ENCODE measurements around the gene PDCD11.

PDCD11 gene

GRCh38 chr10:103466734-103467133 is 70.3 kb downstream of the PDCD11 start:
- H3K27me3 ChIP-seq (ENCODE audit: control insufficient read depth, insufficient read depth, low read length): no peaks in the 10 kb centered on the region
- no peak overlapping the region for H3K4me3 ChIP-seq (ENCODE audit: low read depth, low read length)
- no peaks in the 10 kb centered on the region for H3K36me3 ChIP-seq (ENCODE audit: control insufficient read depth, insufficient read depth, low read length)
- no peak overlapping the region for H3K9ac ChIP-seq (ENCODE audit: low read depth, low read length)
- peaks cover 3% of the 10 kb centered on the region for H3K4me1 ChIP-seq (ENCODE audit: control insufficient read depth, insufficient read depth, low read length)
- no peaks in the 10 kb centered on the region for H3K9me3 ChIP-seq (ENCODE audit: control insufficient read depth, insufficient read depth, low read length)

DNA sequence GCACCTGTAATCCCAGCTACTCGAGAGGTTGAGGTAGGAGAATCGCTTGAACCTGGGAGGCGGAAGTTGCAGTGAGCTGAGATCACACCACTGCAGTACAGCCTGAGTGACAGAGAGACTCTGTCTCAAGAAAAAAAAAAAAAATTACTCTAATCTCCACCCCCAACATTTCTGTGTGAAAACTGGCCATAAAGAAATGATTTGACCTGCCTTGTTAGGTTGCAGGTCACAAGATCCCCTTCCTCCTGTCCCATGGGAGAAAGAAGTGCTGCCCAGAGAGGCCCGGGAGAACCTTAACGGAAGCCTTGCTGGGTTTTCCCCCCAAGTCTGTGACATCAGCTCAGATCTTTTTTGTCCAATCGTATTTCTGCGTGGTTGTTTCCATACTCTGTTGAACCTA is 71.0 kb downstream of the PDCD11 start:
- Histone ChIP-seq H3K36me3 (ENCODE audit: control insufficient read depth, insufficient read depth, low read length) (no peaks in the 10 kb centered on the region), H3K4me1 (ENCODE audit: control insufficient read depth, insufficient read depth, low read length) (peaks cover 4% of the 10 kb centered on the region), H3K9me3 (ENCODE audit: control insufficient read depth, insufficient read depth, low read length) (no peaks in the 10 kb centered on the region), H3K9ac (ENCODE audit: low read depth, low read length) (no peak overlapping the region), H3K27me3 (ENCODE audit: control insufficient read depth, insufficient read depth, low read length) (no peaks in the 10 kb centered on the region), H3K4me3 (ENCODE audit: low read depth, low read length) (no peak overlapping the region)

DNA sequence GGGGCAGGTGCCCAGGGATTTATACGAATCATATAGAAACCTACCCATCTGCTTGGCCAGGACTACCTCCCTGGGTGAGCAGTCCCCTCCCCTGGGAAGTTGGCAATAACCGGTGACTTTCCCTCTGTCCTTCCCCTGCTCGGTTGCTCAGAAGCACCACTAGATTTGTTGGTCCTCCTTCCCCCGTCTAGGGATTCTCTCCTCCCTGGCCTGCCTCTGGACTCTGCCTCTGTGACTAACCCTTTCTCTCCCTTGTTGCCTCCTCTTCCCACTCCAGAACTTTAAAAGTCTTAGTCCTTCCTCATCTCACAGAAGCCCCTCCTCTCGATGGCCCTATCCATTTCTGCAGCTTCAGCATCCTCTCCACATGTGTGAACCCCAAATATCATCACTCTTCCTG is 72.8 kb downstream of the PDCD11 start:
- peaks cover 4% of the 10 kb centered on the region for H3K4me1 ChIP-seq (ENCODE audit: control insufficient read depth, insufficient read depth, low read length)
- H3K9ac ChIP-seq (ENCODE audit: low read depth, low read length): no peak overlapping the region
- H3K36me3 ChIP-seq (ENCODE audit: control insufficient read depth, insufficient read depth, low read length): no peaks in the 10 kb centered on the region
- H3K27me3 ChIP-seq (ENCODE audit: control insufficient read depth, insufficient read depth, low read length): no peaks in the 10 kb centered on the region
- H3K9me3 ChIP-seq (ENCODE audit: control insufficient read depth, insufficient read depth, low read length): no peaks in the 10 kb centered on the region
- no peak overlapping the region for H3K4me3 ChIP-seq (ENCODE audit: low read depth, low read length)

GRCh38 chr10:103470761-103471653 is 74.6 kb downstream of the PDCD11 start:
- no peaks in the 10 kb centered on the region for H3K9me3 ChIP-seq (ENCODE audit: control insufficient read depth, insufficient read depth, low read length)
- H3K9ac ChIP-seq (ENCODE audit: low read depth, low read length): no peak overlapping the region
- H3K36me3 ChIP-seq (ENCODE audit: control insufficient read depth, insufficient read depth, low read length): no peaks in the 10 kb centered on the region
- H3K4me3 ChIP-seq (ENCODE audit: low read depth, low read length): no peak overlapping the region
- H3K27me3 ChIP-seq (ENCODE audit: control insufficient read depth, insufficient read depth, low read length): no peaks in the 10 kb centered on the region
- H3K4me1 ChIP-seq (ENCODE audit: control insufficient read depth, insufficient read depth, low read length): peaks cover 4% of the 10 kb centered on the region

GRCh38 chr10:103472005-103472404 is 75.6 kb downstream of the PDCD11 start:
- Histone ChIP-seq H3K27me3 (ENCODE audit: control insufficient read depth, insufficient read depth, low read length) (no peaks in the 10 kb centered on the region), H3K36me3 (ENCODE audit: control insufficient read depth, insufficient read depth, low read length) (no peaks in the 10 kb centered on the region), H3K9me3 (ENCODE audit: control insufficient read depth, insufficient read depth, low read length) (no peaks in the 10 kb centered on the region), H3K4me3 (ENCODE audit: low read depth, low read length) (no peak overlapping the region), H3K4me1 (ENCODE audit: control insufficient read depth, insufficient read depth, low read length) (peaks cover 10% of the 10 kb centered on the region), H3K9ac (ENCODE audit: low read depth, low read length) (no peak overlapping the region)

DNA sequence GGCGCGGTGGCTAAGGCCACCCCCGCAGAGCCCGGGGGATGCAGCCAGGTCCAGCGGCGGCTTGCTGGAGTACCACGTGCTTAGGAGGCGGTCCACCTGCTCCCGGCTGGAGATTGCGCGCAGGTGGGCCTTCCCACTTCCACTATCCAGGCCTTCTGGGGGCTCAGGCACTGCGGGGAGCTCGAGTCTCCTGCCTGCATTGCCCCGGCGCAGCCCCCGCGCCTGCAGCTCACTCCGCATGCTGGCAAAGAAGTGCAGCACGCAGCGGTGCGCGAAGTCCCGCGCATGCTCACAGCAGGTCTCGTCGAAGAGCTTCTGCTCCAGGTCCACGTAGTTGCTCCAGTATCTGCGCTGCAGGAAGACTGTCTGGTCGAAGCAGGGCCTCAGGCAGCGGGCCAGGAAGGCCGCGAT is 76.8 kb downstream of the PDCD11 start:
- H3K9me3 ChIP-seq (ENCODE audit: control insufficient read depth, insufficient read depth, low read length): no peaks in the 10 kb centered on the region
- H3K4me1 ChIP-seq (ENCODE audit: control insufficient read depth, insufficient read depth, low read length): peaks cover 10% of the 10 kb centered on the region
- H3K27me3 ChIP-seq (ENCODE audit: control insufficient read depth, insufficient read depth, low read length): no peaks in the 10 kb centered on the region
- no peak overlapping the region for H3K4me3 ChIP-seq (ENCODE audit: low read depth, low read length)
- H3K9ac ChIP-seq (ENCODE audit: low read depth, low read length): no peak overlapping the region
- no peaks in the 10 kb centered on the region for H3K36me3 ChIP-seq (ENCODE audit: control insufficient read depth, insufficient read depth, low read length)

- H3K4me3 ChIP-seq (ENCODE audit: low read depth, low read length): no peak overlapping the region
- peaks cover 10% of the 10 kb centered on the region for H3K4me1 ChIP-seq (ENCODE audit: control insufficient read depth, insufficient read depth, low read length)
- no peaks in the 10 kb centered on the region for H3K36me3 ChIP-seq (ENCODE audit: control insufficient read depth, insufficient read depth, low read length)
- H3K27me3 ChIP-seq (ENCODE audit: control insufficient read depth, insufficient read depth, low read length): no peaks in the 10 kb centered on the region
- no peaks in the 10 kb centered on the region for H3K9me3 ChIP-seq (ENCODE audit: control insufficient read depth, insufficient read depth, low read length)
- H3K9ac ChIP-seq (ENCODE audit: low read depth, low read length): no peak overlapping the region
These were observed 77.7 kb downstream of the PDCD11 start for GRCh38 chr10:103474077-103474476.

DNA sequence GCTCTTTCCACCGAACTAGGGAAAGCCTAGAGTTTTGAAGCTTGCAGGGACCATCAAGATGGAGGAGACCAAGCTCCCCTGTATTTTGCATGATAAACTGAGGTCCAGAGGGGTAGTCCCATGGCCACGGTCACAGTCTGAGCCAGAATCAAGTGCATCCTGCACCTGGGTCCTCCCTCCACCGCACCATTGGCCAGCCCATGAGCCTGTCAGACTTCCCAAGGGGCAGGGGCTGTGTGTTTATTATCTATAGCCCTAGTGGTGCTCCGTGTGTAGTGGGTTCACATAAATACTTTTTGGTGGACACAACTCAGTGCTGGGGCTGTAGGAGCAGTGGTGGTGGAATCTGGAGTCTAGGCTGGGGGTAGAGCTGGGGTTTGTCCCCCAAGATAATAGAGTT is 79.0 kb downstream of the PDCD11 start:
- no peak overlapping the region for H3K4me3 ChIP-seq (ENCODE audit: low read depth, low read length)
- H3K9me3 ChIP-seq (ENCODE audit: control insufficient read depth, insufficient read depth, low read length): no peaks in the 10 kb centered on the region
- no peaks in the 10 kb centered on the region for H3K27me3 ChIP-seq (ENCODE audit: control insufficient read depth, insufficient read depth, low read length)
- H3K36me3 ChIP-seq (ENCODE audit: control insufficient read depth, insufficient read depth, low read length): no peaks in the 10 kb centered on the region
- H3K9ac ChIP-seq (ENCODE audit: low read depth, low read length): no peak overlapping the region
- peaks cover 12% of the 10 kb centered on the region for H3K4me1 ChIP-seq (ENCODE audit: control insufficient read depth, insufficient read depth, low read length)

DNA sequence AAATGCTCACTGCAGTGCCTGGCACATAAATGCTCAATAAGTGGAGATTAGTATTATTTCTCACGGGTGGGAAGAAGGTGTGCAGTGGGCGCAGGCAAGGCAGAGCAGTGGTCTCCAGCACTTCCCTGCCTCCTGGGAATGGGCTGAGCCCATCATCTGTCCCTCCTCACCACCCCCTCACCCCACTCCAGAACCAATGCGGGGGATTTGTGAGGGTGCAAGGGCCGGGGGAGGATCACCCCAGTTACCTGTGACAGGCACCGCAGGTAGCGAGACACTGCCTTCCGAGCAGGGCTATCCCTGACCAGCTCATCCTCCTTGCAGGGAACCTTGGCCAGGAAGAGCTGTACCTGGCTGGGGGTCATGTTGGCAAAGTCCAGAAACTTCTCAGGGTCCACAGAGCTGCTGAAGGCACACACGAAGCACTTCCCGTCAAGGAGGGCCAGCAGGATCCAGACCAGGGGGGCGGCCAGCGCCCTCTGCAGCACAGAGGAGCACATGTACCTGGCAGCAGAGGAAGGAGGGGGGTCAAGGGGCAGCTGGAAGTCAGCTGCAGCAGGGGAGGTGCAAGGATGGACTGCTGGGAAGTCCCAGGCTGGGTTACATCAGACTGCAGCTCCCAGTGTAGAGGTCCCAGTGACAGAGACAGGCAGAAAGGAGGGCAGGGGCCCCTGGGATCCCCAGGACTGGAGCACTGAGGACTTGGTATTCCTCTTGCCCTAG is 79.8 kb downstream of the PDCD11 start:
- no peak overlapping the region for H3K4me3 ChIP-seq (ENCODE audit: low read depth, low read length)
- H3K9me3 ChIP-seq (ENCODE audit: control insufficient read depth, insufficient read depth, low read length): no peaks in the 10 kb centered on the region
- no peaks in the 10 kb centered on the region for H3K36me3 ChIP-seq (ENCODE audit: control insufficient read depth, insufficient read depth, low read length)
- no peaks in the 10 kb centered on the region for H3K27me3 ChIP-seq (ENCODE audit: control insufficient read depth, insufficient read depth, low read length)
- no peak overlapping the region for H3K9ac ChIP-seq (ENCODE audit: low read depth, low read length)
- H3K4me1 ChIP-seq (ENCODE audit: control insufficient read depth, insufficient read depth, low read length): peaks cover 10% of the 10 kb centered on the region

DNA sequence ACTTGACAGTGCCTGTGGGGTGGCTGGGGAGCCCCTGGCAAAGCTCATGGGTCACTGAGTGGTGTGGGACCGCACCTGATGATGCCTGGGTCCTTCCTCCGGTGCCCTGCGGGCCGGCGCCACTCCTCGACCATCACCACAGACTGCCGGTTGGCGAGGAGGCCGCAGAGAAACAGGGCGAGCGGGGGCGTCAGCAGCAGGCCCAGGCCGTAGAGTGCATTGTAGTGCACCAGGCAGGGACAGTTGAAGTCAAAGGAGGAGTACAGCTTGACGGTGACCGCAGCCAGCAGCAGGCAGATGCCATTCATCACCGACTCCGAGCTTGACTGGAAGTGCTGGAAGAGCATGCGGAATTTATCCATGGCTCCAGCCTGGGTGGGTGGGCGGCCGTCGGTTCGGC is 82.2 kb downstream of the PDCD11 start:
- Histone ChIP-seq H3K4me1 (ENCODE audit: control insufficient read depth, insufficient read depth, low read length) (peaks cover 8% of the 10 kb centered on the region), H3K27me3 (ENCODE audit: control insufficient read depth, insufficient read depth, low read length) (no peaks in the 10 kb centered on the region), H3K4me3 (ENCODE audit: low read depth, low read length) (no peak overlapping the region), H3K9ac (ENCODE audit: low read depth, low read length) (no peak overlapping the region), H3K9me3 (ENCODE audit: control insufficient read depth, insufficient read depth, low read length) (no peaks in the 10 kb centered on the region), H3K36me3 (ENCODE audit: control insufficient read depth, insufficient read depth, low read length) (no peaks in the 10 kb centered on the region)

GRCh38 chr10:103479135-103479534 is 82.7 kb downstream of the PDCD11 start, which contains the start of gene CALHM3:
Gene CALHM3, minus strand, starts transcription at chr10:103479240. Its CDS starts 208 bp downstream, at chr10:103479032.
- Histone ChIP-seq H3K9me3 (ENCODE audit: control insufficient read depth, insufficient read depth, low read length) (no peaks in the 10 kb centered on the region), H3K4me1 (ENCODE audit: control insufficient read depth, insufficient read depth, low read length) (peaks cover 8% of the 10 kb centered on the region), H3K9ac (ENCODE audit: low read depth, low read length) (no peak within 1 kb of the TSS), H3K36me3 (ENCODE audit: control insufficient read depth, insufficient read depth, low read length) (no peaks in the 10 kb centered on the region), H3K27me3 (ENCODE audit: control insufficient read depth, insufficient read depth, low read length) (no peaks in the 10 kb centered on the region), H3K4me3 (ENCODE audit: low read depth, low read length) (no peak within 1 kb of the TSS)

DNA sequence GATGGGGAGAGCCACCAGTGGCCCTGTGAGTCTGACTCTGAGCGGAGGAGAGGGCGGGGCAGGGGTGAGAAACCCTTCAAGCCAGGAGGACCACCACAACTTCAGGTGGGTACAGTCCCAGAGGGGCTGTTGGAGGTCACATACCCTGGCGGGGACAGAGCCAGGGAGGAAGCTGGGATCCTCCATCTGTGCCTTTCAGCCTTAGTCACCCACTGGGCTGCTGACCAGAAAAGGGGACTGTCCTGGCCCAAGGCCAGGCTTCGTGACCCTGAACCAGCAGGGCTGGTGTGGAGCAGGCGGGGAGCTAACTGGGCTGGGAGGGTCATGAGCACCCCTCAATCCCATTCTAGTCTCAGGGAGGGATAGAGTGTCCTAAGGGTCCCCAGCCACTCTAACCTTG is 84.1 kb downstream of the PDCD11 start:
- H3K9me3 ChIP-seq (ENCODE audit: control insufficient read depth, insufficient read depth, low read length): no peaks in the 10 kb centered on the region
- H3K9ac ChIP-seq (ENCODE audit: low read depth, low read length): no peak overlapping the region
- no peaks in the 10 kb centered on the region for H3K36me3 ChIP-seq (ENCODE audit: control insufficient read depth, insufficient read depth, low read length)
- no peak overlapping the region for H3K4me3 ChIP-seq (ENCODE audit: low read depth, low read length)
- no peaks in the 10 kb centered on the region for H3K27me3 ChIP-seq (ENCODE audit: control insufficient read depth, insufficient read depth, low read length)
- peaks cover 8% of the 10 kb centered on the region for H3K4me1 ChIP-seq (ENCODE audit: control insufficient read depth, insufficient read depth, low read length)

Measured in iPS-15b (cell line).